NCI-H82 treated with DMSO at 0.1 percent for 48 hours (cell line): Measurements from ENCODE around the gene TNNT1.

Experiments
- DNase-seq: peaks from one replicate; lab custom pipeline; 2025; ENCODE audit not compliant: unreplicated experiment; lab: John Stamatoyannopoulos, UW

Gene TNNT1

DNA sequence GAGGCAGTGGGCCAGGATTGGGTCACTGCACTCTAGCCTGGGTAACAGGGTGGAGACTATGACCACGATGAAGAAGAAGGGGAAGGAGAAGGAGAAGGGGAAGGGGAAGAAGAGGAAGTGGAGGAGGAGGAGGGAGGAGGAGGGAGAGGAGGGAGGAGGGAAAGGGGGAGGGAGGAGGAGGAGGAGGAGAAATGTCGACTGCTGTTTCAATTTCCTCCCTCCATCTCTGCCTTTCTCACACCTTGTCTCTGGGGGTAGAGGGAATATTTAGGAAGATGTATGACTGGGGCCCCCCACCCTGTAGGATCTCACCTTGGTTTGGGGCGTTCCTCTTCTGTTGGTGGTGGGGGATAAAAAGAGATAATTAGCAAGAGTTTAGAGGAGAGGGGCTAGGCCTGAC lies 3.8 kb downstream of the TNNT1 start:
- no peak for DNase-seq

DNA sequence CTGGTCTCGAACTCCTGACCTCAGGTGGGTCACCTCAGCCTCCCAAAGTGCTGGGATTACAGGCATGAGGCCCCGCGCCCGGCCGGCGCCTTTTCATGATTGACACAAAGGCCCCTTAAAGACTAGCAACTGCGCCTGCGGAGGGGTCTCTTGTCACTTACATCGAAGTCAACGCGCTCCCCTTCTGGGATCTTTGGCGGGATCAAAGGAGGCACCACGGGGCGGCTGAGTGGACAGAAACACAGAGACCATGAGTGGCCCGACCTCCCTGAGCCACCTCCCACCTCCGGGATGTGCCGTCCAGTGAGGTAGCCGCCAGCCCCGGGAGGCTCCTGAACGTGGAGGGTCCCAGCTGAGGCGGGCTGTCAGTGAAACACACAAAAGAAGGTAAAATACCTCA lies 7.3 kb downstream of the TNNT1 start:
- no peak for DNase-seq

DNA sequence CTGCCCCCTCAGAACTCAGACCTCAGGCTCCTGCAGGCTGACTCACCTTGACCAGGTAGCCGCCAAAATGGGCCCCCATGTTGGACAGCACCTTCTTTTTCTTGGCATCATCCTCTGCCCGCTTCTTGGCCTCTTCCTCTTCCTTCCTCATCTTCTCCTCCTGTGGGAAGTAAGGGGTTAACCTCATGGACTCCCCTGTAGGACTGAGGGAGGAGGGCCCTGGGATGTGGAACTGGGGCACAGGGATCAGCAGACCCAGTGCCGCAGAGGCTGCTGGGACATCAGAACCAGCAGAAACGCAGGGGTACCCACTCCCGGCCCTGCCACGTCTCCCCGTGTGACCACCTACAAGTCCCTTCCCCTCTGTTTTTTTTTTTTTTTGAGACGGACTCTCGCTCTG lies 11.1 kb downstream of the TNNT1 start:
- DNase-seq: no peak

DNA sequence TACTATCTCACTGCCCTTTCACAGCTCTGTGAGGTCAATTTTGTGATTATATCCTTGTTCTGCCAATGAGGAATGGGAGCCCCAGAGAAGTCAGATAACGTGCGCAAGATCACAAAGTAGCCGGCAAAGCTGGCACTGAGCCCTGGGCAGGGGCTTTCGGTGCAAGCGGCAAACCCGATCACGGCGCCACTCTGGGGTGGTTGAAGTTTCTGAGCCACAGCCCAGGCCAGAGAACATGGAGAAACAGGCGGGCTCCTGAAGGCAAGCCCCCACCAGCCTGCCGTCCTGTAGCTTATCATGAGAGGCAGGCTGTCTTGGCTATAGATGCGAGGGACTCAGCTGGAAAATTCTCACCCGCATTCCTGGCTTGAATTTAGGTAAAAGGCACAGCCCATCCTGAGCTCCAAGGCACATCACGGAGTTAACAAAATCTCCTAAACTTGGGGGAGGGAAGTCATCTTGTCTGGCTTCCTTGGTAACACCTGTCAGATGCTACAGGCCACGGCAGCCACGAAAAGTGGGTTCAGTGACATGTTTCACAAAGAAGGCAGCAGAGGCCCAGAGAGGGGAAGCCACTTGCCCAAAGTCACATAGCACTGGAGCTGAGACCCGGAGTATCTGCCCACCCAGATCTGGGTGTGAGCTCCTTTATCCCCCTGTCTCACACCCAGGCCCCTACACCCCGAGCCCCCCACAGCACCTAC lies 12.5 kb downstream of the TNNT1 start:
- no peak for DNase-seq

DNA sequence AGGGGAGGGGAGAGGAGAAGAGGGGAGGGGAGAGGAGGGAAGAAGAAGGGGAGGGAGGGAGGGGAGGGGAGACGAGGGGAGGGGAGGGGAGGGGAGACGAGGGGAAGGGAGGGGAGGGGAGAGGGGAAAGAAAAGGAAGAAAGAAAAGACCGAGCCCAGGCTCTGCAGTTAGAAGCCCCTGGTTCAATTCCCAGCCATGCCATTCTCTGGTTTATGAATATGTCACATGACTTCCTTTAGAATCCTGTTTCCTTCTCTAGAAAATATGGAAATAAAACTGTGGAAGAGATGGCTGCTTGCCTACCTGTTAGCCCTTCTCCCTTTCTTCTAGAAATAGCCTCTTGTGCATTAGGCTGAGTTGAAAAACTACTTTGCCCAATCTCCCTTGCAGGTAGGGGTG lies 14.3 kb downstream of the TNNT1 start:
- DNase-seq: no peak

DNA sequence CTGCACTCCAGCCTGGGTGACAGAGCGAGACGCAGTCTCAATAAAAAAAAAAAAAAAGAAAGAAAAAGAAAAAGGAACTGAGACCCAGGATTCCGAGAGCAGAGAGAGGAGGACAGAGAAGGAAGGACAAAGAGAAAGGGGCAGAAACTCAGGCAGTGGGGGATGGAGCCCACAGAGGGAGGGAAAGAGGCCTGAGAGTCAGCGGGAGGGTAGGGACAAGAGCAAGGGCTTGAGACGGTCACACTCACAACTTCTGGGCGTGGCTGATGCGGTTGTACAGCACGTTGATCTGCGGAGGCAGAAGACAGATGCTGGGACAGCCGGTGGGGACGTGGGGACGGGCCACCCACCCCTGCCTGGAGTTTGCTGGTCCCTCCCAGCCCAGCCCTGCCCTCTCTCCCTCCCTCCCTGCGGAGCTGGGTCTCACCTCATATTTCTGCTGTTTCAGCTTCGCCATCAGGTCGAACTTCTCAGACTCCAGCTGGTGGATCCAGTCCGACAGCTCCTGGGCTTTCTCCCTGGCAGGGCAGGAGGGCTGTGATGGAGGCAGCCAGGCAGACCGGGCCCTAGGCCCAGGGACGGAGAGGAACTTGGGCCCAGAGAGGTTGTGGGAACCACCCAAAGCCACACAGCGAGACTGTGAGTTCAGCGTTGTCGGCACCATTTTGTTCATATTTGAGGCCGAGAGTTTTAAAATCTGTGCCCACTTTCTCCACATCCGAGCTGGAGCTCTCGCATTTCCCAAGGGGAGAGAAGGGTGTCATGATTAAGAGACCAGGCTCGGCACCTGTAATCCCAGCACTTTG lies 15.2 kb downstream of the TNNT1 start:
- no peak for DNase-seq

DNA sequence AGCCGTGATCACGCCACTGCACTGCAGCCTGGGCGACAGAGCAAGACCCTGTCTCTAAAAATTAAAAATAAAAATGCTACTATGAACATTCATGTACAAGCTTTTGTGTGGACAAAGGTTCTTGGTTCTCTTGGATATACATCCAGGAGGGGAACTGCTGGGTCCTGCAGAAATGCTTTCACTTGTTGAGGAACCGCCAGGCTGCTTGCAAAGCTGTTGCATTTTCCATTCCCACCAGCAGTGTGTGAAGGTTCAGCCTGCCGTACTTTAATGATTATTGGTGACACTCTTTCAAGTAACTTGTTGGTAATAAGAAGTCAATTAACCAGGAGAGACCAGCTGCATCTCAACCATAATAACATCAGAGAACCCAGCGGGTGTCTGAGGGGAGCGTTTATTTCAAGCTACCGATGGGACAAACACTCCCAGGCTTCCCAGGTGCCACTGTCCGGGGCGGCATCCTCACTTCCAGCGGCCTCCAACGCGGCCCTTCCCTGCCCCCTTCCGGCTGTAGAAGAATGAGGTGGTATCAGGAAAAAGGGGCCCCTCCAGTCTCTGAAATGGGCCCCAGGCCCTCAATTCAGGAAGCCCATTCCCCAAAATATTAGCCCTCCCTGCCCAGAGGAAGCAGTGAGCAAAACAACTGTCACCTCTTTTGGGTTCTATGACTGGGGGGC lies 16.4 kb downstream of the TNNT1 start:
- DNase-seq: no peak

DNA sequence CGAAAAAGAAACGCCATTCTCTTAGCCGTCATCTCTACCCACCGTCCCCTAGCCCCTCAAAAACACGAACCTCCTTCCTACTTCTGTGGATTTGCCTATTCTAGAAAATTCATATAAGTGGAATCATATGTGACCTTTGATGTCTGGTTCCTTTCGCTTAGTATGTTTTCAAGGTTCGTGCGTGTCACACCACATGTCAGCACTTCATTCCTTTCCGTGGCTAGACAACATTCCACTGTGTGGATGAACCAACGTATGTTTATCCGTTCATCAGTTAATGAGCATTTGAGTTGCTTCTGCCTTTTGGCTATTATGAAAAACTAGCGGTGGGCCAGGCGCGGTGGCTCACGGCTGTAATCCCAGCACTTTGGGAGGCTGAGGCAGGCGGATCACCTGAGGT lies 17.6 kb downstream of the TNNT1 start:
- no peak for DNase-seq

DNA sequence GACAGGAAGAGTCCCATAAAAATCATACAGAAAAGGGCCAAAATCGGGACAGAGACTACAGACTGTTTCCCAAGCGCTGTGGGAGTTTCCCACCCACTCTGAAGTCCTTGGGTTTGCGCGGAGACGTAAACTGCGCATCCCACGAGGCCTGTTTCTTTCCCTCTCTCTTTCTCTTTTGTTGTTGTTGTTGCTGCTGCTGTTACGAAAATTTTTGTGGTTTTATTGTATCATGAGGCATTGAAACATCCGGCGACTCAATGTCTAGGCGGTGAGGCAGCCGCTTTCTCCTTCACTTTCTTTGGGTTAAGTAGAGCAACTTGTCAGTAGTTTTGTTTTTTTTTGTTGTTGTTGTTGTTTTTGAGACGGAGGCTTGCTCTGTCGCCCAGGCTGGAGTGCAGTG lies 30.0 kb downstream of the TNNT1 start:
- DNase-seq: no peak

DNA sequence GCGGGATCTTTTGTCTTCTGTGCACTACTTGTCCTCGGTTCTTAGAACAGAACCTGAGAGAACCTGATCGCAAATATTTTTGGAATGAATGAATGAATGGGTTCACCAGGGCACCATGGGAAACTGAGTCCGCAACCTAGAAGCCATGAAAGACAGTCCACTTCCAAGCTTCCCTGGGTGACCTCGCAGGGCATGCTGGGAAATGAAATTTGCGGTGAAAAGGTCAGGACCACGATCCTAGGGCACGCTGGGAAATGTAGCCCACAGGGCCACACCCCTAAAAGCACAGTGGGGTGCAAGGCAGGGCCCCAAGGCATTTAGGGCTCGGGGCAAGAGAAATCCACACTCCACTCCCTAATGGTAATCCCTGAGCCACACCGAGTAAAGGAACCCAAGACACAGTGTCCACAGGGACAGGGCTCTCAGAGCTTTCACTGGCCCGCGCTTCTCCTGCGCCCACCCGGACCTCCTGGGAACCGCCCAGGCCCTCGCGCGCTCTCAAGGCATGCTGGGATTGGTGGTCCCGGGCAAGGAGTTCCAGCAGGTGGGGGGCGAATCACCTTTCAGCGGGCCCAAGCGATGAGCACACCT lies 30.5 kb downstream of the TNNT1 start:
- DNase-seq: no peak

DNA sequence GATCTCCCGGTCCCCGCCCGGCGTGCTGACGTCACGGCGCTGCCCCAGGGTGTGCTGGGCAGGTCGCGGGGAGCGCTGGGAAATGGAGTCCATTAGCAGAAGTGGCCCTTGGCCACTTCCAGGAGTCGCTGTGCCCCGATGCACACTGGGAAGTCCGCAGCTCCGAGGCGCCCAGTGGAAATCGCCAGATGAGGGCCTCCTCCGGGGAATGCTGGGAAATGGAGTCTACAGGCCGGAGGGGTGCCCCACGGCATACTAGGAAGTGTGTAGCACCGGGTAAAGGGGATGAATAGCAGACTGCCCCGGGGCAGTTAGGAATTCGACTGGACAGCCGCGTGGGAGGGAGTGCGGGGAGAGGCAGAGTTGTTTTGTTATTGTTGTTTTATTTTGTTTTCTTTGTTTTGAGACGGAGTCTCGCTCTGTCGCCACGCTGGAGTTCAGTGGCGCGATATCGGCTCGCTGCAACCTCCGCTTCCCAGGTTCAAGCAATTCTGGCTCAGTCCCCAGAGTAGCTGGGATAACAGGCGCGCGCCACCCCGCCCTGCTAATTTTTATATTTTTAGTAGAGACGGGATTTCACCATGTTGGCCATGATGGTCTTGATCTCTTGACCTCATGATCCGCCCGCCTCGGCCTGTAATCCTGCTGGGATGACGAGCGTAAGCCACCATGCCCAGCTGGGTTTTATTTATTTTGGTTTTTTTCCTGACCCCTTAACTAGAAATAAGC lies 31.2 kb downstream of the TNNT1 start:
- DNase-seq: peak; percentile 96

DNA sequence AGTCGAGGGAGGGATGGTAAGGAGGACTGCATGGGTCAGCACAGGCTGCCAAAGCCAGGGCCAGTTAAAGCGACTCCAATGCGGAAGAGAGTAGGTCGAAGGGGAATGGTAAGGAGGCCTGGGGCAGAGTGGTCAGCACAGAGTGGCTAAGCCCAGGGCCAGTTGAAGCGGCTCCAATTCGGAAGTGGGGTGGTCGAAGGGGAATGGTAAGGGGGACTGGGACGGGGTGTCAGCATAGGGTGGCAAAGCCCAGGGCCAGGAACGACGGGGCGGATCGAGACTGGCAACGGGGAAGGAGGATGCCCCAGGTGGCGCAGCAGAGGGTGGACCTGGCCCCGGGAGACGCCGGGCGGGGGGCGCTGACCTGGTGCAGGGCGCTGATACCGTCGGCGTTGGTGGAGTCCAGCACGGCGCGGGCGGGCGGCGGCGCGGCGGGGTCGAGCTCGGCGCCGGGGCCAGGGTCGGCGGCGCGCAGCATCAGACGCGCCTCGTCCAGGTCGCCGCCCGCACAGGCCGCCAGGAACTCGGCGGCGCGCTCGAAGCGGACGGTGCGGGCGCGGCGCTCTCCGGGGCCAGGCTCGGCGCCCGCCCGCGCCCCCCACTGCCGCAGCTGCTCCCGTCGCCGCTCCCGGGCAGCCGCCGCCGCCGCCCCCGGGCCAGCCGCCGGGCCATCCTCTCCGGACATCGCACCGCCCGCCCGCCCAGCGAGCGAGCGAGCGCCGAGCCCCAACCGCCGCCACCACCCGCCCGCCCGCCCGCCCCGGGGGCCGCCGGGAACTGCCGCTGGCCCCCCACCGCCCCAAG lies 31.9 kb downstream of the TNNT1 start, which contains the start of gene PPP1R12C:
PPP1R12C (minus strand) TSS at position 779 of the 804 bp plus-strand sequence; CDS start at position 685, 94 bp downstream.
- no peak for DNase-seq

DNA sequence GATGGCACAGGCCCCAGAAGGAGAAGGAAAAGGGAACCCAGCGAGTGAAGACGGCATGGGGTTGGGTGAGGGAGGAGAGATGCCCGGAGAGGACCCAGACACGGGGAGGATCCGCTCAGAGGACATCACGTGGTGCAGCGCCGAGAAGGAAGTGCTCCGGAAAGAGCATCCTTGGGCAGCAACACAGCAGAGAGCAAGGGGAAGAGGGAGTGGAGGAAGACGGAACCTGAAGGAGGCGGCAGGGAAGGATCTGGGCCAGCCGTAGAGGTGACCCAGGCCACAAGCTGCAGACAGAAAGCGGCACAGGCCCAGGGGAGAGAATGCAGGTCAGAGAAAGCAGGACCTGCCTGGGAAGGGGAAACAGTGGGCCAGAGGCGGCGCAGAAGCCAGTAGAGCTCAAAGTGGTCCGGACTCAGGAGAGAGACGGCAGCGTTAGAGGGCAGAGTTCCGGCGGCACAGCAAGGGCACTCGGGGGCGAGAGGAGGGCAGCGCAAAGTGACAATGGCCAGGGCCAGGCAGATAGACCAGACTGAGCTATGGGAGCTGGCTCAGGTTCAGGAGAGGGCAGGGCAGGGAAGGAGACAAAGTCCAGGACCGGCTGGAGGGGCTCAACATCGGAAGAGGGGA lies 32.7 kb downstream of the TNNT1 start:
- DNase-seq: no peak

DNA sequence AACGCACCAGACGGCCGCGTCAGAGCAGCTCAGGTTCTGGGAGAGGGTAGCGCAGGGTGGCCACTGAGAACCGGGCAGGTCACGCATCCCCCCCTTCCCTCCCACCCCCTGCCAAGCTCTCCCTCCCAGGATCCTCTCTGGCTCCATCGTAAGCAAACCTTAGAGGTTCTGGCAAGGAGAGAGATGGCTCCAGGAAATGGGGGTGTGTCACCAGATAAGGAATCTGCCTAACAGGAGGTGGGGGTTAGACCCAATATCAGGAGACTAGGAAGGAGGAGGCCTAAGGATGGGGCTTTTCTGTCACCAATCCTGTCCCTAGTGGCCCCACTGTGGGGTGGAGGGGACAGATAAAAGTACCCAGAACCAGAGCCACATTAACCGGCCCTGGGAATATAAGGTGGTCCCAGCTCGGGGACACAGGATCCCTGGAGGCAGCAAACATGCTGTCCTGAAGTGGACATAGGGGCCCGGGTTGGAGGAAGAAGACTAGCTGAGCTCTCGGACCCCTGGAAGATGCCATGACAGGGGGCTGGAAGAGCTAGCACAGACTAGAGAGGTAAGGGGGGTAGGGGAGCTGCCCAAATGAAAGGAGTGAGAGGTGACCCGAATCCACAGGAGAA lies 33.5 kb downstream of the TNNT1 start:
- DNase-seq: no peak

DNA sequence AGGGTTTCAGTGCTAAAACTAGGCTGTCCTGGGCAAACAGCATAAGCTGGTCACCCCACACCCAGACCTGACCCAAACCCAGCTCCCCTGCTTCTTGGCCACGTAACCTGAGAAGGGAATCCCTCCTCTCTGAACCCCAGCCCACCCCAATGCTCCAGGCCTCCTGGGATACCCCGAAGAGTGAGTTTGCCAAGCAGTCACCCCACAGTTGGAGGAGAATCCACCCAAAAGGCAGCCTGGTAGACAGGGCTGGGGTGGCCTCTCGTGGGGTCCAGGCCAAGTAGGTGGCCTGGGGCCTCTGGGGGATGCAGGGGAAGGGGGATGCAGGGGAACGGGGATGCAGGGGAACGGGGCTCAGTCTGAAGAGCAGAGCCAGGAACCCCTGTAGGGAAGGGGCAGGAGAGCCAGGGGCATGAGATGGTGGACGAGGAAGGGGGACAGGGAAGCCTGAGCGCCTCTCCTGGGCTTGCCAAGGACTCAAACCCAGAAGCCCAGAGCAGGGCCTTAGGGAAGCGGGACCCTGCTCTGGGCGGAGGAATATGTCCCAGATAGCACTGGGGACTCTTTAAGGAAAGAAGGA lies 34.4 kb downstream of the TNNT1 start:
- DNase-seq: no peak

DNA sequence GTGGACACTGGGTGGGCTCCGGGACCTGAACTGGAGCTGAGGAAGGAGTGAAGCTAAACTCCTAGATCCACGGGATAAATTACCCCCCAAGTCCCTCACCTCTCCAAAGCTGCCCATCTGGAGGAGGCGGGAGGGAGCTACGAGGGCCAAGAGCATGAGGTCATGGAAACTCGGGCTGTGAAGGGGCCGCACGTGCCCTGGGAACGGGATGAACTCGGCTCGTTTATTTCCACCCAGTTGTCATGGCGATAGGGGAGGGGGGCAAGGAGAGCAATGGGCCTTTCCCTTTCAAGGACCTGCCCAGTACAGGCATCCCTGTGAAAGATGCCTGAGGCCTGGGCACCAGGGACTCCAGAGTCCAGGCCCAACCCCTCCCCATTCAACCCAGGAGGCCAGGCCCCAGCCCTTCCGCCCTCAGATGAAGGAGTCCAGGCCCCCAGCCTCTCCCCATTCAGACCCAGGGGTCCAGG lies 35.4 kb downstream of the TNNT1 start:
- DNase-seq: no peak

DNA sequence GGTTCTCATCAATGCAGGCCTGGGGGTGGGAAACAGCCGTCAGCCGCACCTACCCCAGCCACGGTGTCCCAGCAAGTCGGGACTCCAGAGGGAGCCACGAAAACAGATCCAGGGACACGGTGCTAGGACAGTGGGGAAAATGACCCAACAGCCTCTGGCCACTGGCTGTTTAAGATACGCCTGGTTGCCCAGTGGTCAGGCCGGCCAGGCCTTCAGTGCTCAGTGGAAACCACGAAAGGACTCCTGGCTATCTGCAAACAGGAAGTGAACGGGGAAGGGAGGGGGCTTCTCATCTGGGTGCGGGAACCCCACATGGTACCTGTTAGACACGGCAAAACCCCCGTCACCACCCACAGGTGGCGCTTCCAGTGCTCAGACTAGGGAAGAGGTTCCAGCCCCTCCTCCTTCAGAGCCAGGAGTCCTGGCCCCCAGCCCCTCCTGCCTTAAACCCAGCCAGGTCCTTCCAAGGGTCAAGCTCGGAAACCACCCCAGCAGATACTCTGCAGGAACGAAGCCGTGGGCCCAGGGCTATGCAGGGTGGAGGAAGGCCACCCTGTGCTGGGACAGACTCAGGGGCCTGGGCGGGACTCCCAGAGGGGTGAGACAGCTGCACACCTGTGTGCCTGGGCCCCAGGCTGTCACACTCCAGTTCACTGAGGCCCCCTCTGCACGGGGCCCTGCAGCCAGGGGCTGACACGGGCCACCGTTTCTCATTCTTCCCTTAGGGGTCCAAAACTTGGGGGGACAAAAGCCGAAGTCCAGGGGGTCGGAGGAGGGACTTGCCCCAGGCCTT lies 36.0 kb downstream of the TNNT1 start:
- DNase-seq: no peak

DNA sequence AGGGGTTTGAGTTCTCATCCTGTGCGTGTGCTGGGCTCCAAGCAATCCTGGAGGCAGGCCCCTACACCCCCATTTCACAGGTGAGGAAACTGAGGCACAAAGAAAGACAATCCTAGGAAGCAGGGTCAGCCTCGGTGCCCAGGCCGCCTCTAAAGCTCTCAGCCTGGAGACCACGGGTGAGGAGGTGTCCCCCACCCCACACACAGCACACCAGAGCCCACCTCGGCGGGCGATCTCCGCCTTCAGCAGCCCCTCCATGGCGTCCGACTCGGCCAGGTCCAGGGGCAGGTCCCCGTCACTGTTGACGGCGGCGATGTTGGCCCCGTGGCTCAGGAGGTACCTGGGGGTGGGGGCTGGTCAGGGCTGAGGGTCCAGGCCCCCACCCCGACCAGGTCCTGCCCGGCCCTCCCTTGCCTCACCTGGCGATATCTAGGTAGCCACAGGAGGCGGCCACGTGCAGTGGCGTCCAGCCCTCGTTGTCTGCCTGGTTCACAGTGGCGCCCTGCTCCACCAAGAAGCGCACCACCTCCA lies 36.7 kb downstream of the TNNT1 start:
- no peak for DNase-seq
